Germinal center (tissue), 1 donor: Measurements from ENCODE around the gene ITGA1.
"Not testable (repeated sequence)": the region's sequence is repeated elsewhere in the genome, so short reads cannot be mapped to it uniquely, and the experiment has no call there.

Experiments
- DNase-seq: peaks from one replicate; pipeline ENCODE4 v3.0.0; 2012; ENCODE audit warnings: mixed read lengths, low spot score

The ITGA1 gene

DNA sequence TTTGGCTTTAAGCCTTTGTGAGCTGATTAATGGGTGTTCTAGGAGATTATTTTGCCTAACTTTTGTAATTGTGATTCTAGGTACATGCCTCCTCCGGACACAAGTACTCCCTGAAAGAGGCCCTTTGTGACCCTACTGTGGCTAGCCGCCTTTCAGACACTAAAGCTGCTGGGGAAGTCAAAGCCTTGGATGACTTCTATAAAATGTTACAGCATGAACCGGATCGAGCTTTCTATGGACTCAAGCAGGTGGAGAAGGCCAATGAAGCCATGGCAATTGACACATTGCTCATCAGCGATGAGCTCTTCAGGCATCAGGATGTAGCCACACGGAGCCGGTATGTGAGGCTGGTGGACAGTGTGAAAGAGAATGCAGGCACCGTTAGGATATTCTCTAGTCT is 13.6 kb downstream of the ITGA1 start:
- DNase-seq, result no peak

DNA sequence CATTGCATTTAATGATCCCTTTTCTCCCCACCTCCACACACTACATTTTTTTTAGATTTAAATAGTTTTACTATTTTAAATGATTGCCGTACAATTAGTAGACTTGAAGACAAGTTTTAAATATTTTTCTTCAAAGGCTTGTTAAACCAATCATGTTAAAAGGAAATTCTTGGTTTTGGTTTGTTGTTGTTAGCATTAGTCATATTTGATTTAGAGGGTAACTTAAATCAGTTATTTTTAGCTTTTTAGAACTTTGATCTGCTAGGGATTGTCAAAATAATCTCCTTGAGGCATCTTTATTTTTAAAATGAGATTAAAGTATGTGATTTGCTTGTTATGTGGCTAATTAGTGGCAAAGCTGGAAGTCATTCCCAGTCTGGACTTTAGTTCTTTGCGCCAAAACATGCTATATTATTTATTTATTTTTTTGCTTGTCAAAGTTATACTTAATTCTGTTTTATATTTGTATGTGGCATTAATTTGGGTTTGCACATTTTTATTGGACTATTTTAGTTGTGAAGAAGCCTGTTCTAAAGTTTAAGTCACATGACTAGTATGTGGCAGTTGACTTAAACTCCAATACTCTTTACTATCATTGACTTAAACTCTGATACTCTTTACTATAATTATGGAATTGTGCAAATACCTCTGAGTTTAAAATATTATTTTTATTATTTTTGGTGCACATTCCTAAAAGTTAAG is 14.7 kb downstream of the ITGA1 start:
- DNase-seq, result no peak

DNA sequence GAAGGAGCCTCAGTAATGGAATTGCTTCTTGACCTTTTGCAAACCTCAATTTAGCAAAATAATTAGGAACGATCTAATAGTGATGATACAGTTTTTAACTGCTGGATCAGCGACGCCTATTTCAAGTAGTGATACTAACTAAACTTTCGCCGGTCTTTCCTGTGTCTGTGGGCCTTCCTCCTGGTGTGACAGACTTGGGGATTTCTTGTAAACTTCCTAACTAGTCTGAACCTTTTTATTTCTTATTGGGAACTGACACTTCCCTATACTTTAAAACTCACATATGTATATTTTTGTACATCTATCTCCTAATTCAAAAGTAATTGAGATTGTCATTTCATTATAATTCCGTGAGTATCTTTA is 15.2 kb downstream of the ITGA1 start:
- no peak for DNase-seq

GRCh38 chr5:52804387-52804791 is 16.7 kb downstream of the ITGA1 start:
- DNase-seq, result no peak

GRCh38 chr5:52804981-52805380 is 17.3 kb downstream of the ITGA1 start:
- no peak for DNase-seq

DNA sequence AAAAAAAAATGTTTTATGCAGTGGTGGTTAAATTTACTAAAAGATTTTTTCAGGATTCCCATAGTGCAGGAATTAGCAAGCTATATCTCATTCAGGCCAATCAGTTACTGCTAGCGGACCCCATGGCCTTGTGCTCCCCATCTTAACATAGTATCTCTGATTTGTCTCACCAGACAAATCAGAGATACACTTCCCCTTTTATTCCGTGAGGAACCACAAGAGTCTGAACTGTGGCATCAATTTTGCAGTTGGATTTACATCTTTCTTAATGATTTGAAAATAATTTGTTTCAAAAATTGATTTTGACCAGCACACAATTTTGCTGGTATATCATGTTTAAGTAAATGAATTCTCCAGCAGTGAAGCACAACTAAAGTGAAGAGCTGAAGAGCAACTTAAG is 17.9 kb downstream of the ITGA1 start:
- DNase-seq, result no peak

DNA sequence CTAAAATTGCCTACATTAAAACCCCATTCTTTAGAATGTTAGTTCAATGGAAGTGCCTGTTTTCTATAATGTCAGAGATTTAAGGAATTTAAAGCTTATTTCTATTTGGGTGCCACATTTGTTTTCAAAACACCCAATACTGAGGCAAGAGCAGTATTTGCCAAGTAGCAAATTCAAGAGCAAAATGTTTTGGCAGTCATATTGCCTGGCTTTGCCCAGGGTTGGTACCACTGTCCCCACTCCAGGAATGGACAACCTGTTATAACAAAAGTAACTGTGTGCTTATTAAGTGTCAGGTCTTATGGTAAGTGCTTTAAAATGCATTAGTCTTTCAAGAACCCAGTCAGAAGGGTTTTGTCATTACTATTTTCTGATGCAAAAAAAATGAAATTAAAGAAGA is 19.3 kb downstream of the ITGA1 start:
- DNase-seq, result no peak

DNA sequence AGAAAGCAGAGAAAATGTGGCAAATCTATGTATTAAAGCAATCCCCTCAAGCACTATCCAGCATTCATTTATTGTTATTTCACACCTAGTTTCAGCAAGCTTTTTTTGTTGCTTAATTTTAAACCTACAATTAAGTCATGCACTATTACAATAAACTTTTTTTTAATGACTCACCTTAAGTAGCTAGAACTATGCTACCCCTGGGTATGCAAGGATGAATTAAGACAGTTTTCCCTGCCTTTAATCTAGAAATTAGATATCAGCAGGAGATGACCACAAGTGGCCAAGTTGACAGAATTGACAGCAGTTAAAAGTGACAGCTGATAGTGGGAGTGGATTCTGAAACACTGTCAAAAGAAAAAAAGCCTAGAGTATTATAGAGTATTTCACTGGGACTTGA is 20.0 kb downstream of the ITGA1 start:
- DNase-seq, result no peak

DNA sequence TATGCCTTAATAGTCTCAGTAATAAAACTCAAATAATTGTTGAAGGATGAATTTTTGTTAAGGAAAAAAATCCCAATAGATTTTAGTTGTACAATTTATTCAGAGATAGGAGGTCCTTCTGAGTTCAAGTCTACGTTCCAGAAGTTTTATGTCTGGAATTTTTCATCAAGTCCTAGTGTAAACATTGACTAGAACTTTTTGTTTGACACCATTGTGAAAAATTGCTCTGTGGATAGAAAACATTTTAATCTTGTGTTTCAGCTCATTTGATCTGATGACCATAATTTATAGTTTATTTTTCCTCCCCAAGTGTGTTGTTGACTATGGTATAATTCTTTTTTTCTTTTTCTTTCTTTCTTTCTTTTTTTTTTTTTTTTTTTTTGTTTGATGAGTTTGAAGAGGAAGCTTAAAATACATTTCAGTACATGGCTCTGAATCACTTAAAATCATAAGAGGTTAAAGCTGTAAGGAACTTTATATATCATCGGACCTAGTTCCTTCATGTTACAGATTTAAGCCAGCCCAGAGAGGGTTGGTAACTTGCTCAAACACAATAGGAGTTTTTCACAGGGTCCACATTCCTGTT is 20.7 kb downstream of the ITGA1 start:
- no peak for DNase-seq

GRCh38 chr5:52809884-52810283 is 22.2 kb downstream of the ITGA1 start:
- no peak for DNase-seq

DNA sequence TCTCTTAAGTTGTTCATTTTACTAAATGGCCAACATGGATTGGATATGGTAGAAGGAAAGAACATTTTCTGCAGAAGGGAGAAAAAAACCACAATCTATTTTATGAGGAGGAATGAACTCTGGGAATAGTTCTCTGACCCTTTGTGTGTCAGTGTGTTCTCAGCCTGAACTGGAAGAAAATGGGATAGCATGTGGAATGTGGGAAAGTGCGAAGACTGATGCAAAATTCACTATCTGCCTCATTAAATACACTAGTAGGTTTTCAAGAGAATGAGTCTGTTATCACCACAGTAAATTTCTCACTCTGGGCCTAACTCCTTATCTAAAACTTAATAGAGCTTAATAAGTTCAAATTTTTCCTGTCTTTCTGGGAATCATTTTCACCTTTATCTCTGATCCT is 22.7 kb downstream of the ITGA1 start:
- DNase-seq, result no peak

DNA sequence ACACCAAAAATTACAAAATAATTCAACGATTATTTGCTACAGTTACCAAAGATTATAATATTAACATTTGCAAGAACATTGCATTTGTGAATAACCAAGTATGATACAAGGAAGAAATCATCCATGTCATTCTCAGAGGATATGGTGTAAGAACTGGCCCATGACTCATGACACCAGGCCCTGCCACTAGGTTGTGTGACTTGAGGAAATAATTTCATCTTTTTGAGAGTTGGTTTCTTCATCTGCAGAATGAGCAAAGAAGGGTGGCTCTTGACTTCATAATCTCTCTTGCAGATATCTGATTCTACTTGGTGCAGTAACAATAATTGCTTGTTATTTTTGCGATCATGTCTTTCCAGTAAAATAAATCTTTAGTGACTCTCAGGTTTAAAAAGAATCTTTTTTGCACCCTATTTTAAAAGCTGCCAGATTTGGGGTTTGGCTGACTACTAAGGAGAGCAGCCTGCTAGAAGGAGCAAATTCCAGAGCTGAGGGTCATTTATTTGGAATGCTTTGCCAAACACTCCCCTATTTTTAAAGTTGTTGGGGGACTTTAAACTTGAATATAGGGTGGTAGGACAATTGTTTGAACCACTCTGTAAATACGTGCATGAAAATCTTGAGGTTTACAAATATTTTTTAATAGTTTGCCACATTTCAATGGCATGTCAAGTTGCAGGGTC is 23.5 kb downstream of the ITGA1 start:
- DNase-seq, result no peak

- DNase-seq, result no peak
Observed at GRCh38 chr5:52814352-52815148, 26.8 kb downstream of the ITGA1 start.

DNA sequence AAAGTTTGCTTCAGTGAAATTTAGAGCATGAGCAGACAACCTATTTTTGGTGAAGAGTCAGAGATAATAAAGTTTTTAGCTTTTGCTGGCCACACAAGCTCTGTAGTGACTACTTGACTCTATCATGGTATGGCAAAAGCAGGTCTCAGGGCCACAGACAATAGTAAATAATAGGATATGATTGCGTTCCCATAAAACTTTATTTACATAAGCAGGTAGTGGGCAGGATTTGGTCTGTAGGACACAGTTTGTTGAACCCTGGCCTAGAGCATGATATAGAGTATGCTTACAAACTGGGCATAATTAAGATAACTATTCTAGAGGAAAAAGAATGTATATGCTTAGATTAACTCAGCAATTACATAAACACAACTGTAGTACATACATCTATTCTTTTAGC is 30.1 kb downstream of the ITGA1 start:
- DNase-seq, result no peak

GRCh38 chr5:52818360-52818759 is 30.6 kb downstream of the ITGA1 start:
- DNase-seq, result no peak

GRCh38 chr5:52818807-52819206 is 31.1 kb downstream of the ITGA1 start:
- DNase-seq, result not testable (repeated sequence)

DNA sequence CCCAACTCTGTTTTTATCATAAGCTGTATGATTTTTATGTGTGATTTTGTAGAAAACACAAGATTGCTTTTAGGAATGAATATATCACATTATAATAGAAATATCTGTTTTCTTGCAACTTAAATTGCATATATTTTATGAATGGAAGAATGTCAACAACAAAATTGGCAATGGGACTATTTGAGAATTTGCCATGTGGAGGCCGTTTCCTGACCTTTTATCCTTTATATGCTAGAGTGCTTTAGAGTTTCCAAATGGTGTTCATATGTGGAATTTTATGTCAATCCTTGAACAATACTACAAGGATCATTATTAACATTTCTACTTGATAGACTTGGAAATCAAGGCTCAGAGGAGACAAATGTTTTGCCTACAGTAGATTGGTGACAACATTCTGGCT is 34.2 kb downstream of the ITGA1 start:
- no peak for DNase-seq

GRCh38 chr5:52822437-52822836 is 34.7 kb downstream of the ITGA1 start:
- no peak for DNase-seq

DNA sequence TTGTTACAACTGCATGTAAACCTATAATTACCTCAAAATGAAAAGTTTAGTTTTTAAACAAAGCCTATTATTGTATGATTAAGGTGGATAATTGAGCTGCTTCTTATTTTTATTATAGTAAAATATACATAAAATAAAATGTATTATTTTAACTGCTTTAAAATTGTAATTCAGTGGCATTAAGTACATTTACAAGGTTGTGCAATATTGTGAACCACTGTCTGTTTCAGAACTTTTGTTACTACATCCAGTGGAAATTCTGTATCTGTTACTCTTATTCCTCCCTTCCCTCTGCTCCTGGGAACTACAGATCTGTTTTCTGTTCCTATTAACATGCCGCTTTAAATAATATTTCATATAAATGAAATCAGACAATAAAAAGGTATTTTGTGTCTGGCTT is 37.1 kb downstream of the ITGA1 start:
- no peak for DNase-seq

GRCh38 chr5:52825826-52826225 is 38.1 kb downstream of the ITGA1 start:
- no peak for DNase-seq

DNA sequence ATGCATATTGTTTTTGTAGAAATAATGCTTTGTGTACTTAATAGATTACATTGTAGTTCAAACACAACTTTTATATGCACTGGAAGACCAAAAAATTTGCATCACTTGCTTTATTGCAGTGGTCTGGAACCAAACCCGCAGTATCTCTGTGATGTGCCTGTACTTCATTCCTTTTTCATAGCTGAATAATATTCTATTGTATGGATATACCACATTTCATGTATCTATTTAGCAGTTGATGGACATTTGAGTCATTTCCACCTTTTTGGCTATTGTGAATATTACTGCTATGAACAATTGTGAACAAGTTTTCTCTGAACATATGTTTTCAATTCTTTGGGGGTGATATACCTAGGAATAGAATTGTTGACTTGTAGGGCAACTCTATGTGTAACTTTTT is 40.1 kb downstream of the ITGA1 start:
- no peak for DNase-seq

DNA sequence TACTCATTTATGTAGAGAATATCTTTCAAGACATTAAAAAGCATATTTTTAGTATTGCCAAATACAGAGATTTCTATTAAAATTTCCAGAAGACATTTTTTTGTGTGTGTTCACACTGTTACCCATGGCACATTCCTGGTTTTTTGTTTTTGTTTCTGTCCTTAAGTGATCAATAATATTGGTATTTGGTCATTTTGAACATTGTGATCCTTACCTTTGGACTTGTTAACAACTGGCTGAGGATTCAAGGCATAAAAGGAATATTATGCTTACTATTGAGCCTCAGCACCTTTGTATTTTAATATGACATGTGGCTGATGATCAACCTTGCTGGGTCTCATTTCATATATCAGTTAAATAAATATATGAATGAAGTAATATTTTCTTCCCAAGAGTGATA is 41.9 kb downstream of the ITGA1 start:
- DNase-seq, result no peak

GRCh38 chr5:52830650-52831049 is 42.9 kb downstream of the ITGA1 start:
- no peak for DNase-seq
